Hypothalamus (tissue), 51 donors: ENCODE data around the gene PMS2.
"Not testable (repeated sequence)": the region's sequence is repeated elsewhere in the genome, so short reads cannot be mapped to it uniquely, and the experiment has no call there.

Experiments
- DNase-seq, 51 donors: peaks; one replicate each; lab custom pipeline; 2025; lab: John Stamatoyannopoulos, UW

PMS2 gene

DNA sequence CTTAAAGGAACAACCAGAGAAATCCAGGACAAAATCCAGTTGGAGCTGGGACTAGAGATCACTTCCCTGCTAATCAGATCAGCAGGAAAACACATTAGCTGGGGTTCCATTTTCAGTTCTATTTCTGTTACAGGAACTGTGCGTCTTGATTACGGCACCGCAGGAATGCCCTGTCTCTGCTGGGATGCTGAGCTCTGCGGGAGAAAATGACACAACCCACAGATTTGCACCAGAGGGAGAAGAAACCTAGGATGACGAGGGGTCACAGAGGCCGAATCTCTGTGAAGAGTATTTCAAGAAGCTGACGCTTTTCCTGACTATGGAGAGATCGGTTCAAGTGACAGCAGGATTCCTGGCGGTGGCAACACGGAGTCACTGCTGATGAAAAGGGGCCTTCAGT, 78.6 kb downstream of the PMS2 start:
- not testable (repeated sequence) for DNase-seq

DNA sequence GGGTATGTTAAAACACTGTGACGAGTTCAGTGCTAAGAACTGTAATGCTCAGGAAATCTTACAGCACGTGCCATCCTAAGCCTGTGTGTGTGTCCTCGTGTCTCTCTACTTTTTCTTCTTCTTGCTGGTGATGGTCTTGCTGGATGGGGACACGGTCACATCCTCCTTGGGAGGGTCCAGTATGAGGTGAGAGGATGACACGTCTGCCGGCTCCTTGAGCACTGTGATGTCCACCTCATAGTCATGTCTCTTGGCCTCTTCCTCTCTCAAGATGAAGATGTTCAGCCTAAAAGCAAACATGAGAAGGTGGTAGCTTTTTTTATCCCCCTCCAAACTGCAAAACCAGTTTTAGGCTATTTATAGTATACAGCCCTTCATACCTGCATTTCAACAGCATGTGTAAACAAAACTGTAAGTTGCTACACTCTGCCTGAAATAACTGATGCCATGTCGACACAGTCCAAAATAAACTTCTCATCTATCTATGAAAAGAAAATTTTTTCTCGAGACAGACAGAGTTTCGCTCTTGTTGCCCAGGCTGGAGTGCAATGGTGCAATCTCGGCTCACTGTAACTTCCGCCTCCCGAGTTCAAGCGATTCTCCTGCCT, 82.5 kb downstream of the PMS2 start:
- not testable (repeated sequence) for DNase-seq

DNA sequence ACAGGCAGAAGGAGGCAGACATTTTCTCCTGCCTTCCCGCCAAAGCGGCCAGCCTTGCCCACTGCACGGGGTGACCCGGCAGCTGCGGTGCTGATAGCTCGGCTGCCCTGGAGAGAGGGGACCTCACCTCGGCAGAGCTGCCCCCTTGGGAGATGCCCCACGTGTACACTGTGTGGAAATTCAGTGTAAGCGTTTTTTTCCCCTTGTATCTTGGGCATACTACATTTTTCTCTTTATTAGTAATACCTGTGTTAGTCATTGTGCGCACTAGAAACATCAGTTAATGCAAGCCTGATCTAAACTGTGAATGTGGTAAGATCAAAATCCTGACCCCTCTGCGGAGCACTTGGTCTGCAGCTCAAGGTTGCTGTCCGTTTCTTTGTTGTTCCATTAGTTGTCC, 84.2 kb downstream of the PMS2 start:
- not testable (repeated sequence) for DNase-seq

DNA sequence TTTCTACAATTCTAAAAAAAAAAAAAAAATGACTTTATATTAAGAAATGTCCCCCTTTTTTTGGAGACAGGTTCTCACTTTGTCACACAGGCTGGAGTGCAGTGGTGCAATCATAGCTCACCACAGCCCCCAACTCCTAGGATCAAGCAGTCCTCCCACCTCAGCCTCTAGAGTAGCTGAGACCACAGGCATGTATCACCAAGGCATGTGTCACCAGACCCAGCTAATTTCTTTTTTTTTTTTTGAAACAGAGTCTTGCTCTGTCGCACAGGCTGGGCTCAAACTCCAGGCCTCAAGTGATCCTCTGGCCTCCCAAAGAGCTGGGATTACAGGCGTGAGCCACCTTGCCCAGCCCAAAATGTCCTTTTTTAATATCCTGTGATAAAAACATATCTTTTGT, 84.7 kb downstream of the PMS2 start:
- DNase-seq: not testable (repeated sequence)
